SK-N-SH (cell line): Measurements from ENCODE around the gene CCDC24. TPM values are rescaled to one million over a fixed set of nuclear protein-coding genes. Genes with fewer than 3 reads are reported as not detected.

Source experiments
- CTCF ChIA-PET: fragments of 300-600, 350-600 bp; formaldehyde crosslinking; extraction: SDS; loops from one replicate; lab custom pipeline; 2021; lab: Yijun Ruan, JAX
- POLR2A ChIA-PET: fragments of 350-600 bp; sonication (Branson Sonifier 250); formaldehyde crosslinking; extraction: SDS; loops from one replicate; lab custom pipeline; 2020; ENCODE audit warnings: antibody characterized with exemption, inconsistent platforms; lab: Yijun Ruan, JAX
- DNase-seq: peaks from one replicate; pipeline ENCODE4 v3.0.0; 2012
- H2AFZ ChIP-seq: fragments of 200-600 bp; sonication (generic); 2 replicates; pipeline ENCODE4 v1.8.1; 2016; ENCODE audit warnings: antibody characterized with exemption, mild to moderate bottlenecking, low read depth
- H3F3A ChIP-seq: fragments of 200-600 bp; sonication (generic); replicated peaks from 2 replicates; pipeline ENCODE3; 2016; ENCODE audit warnings: antibody characterized with exemption, mild to moderate bottlenecking; ENCODE audit not compliant: insufficient read depth
- H3K27ac ChIP-seq, 2 experiments: fragments of 200-500 bp in 1 of 2; fragments of 200-600 bp in 1 of 2; sonication (Bioruptor generic) in 1 of 2; sonication (generic), shearing (Covaris generic) in 1 of 2; 2 replicates each; pipeline versions ENCODE4 v1.5.1 to v1.6.1; 2014 to 2016; ENCODE audit warnings: low read depth in 2 of 2, inconsistent platforms in 1 of 2, low read length in 1 of 2, mild to moderate bottlenecking in 1 of 2, mixed read lengths in 1 of 2
- H3K27me3 ChIP-seq: fragments of 200-600 bp; sonication (generic), shearing (Covaris generic); 2 replicates; pipeline ENCODE4 v1.6.1; 2016; ENCODE audit warnings: mixed run types; ENCODE audit not compliant: insufficient read depth
- H3K36me3 ChIP-seq, 2 experiments: fragments of 200-500 bp in 1 of 2; fragments of 200-600 bp in 1 of 2; sonication (Bioruptor generic) in 1 of 2; sonication (generic) in 1 of 2; replicated peaks in 1 of 2; 2 replicates each; pipeline versions ENCODE3 to v1.5.1; 2014 to 2016; ENCODE audit warnings: low read length in 1 of 2, mild to moderate bottlenecking in 1 of 2; ENCODE audit not compliant: insufficient read depth in 2 of 2, control insufficient read depth in 1 of 2
- H3K4me1 ChIP-seq, 2 experiments: fragments of 200-500 bp in 1 of 2; fragments of 200-600 bp in 1 of 2; sonication (Bioruptor generic) in 1 of 2; sonication (generic), shearing (Covaris generic) in 1 of 2; 2 replicates each; pipeline versions ENCODE4 v1.5.1 to v1.6.1; 2014 to 2016; ENCODE audit warnings: low read depth in 1 of 2, low read length in 1 of 2, mixed run types in 1 of 2; ENCODE audit not compliant: insufficient read depth in 2 of 2, control insufficient read depth in 1 of 2
- H3K4me2 ChIP-seq: fragments of 200-600 bp; sonication (generic), shearing (Covaris generic); 2 replicates; pipeline ENCODE4 v1.6.1; 2017; ENCODE audit warnings: mixed run types
- H3K4me3 ChIP-seq, 2 experiments: fragments of 200-500 bp in 1 of 2; fragments of 200-600 bp in 1 of 2; sonication (Bioruptor generic) in 1 of 2; sonication (generic), shearing (Covaris generic) in 1 of 2; 2 replicates each; pipeline versions ENCODE4 v1.5.1 to v1.8.1; 2014 to 2016; ENCODE audit warnings: low read depth in 2 of 2, inconsistent platforms in 1 of 2, low read length in 1 of 2, mild to moderate bottlenecking in 1 of 2, mixed read lengths in 1 of 2, moderate library complexity in 1 of 2
- H3K79me2 ChIP-seq: fragments of 200-600 bp; sonication (generic); 2 replicates; pipeline ENCODE4 v1.8.1; 2017; ENCODE audit warnings: mild to moderate bottlenecking; ENCODE audit not compliant: insufficient read depth
- H3K9ac ChIP-seq: fragments of 200-600 bp; sonication (generic); 2 replicates; pipeline ENCODE4 v1.6.1; 2017; ENCODE audit warnings: mixed run types
- H3K9me2 ChIP-seq: fragments of 200-600 bp; sonication (generic); 2 replicates; pipeline ENCODE4 v1.6.1; 2017; ENCODE audit warnings: mixed run types
- H3K9me3 ChIP-seq: fragments of 200-600 bp; sonication (generic); 2 replicates; pipeline ENCODE4 v1.6.1; 2017; ENCODE audit warnings: mixed run types, mild to moderate bottlenecking, moderate library complexity
- H4K20me1 ChIP-seq: fragments of 200-600 bp; sonication (generic); 2 replicates; pipeline ENCODE4 v1.6.1; 2017; ENCODE audit warnings: mild to moderate bottlenecking, mixed run types; ENCODE audit not compliant: insufficient read depth
- ELF1 ChIP-seq: IDR thresholded peaks from 2 replicates; pipeline ENCODE4 v1.4.0; 2012
- EP300 ChIP-seq, 2 experiments: IDR thresholded peaks; 2 replicates each; pipeline versions ENCODE4 v1.4.0 to v1.6.1; 2012; ENCODE audit warnings: borderline replicate concordance in 1 of 2, low read depth in 1 of 2, low read length in 1 of 2
- FOXM1 ChIP-seq: IDR thresholded peaks from 2 replicates; pipeline ENCODE4 v1.4.0; 2012; ENCODE audit warnings: low read depth, mild to moderate bottlenecking
- GABPA ChIP-seq: IDR thresholded peaks from 2 replicates; pipeline ENCODE4 v1.4.0; 2012; ENCODE audit warnings: low read depth, mild to moderate bottlenecking
- JUND ChIP-seq: IDR thresholded peaks from 2 replicates; pipeline ENCODE4 v1.4.0; 2012
- MXI1 ChIP-seq: IDR thresholded peaks from 2 replicates; pipeline ENCODE4 v1.6.1; 2012; ENCODE audit warnings: mild to moderate bottlenecking, low read depth, low read length, improper control_type of control experiment
- NFIC ChIP-seq: IDR thresholded peaks from 2 replicates; pipeline ENCODE4 v1.4.0; 2012; ENCODE audit warnings: borderline replicate concordance
- NRF1 ChIP-seq: IDR thresholded peaks from 2 replicates; pipeline ENCODE4 v1.6.1; 2012; ENCODE audit warnings: low read depth, mild to moderate bottlenecking, low read length
- RAD21 ChIP-seq: IDR thresholded peaks from 2 replicates; pipeline ENCODE4 v1.6.1; 2012; ENCODE audit warnings: mild to moderate bottlenecking, low read length
- RCOR1 ChIP-seq: fragments of 150-350 bp; IDR thresholded peaks from 2 replicates; pipeline ENCODE4 v1.6.1; 2017; ENCODE audit warnings: antibody characterized with exemption, low read length
- RFX5 ChIP-seq: IDR thresholded peaks from 2 replicates; pipeline ENCODE4 v1.6.1; 2012; ENCODE audit warnings: mild to moderate bottlenecking, improper control_type of control experiment, low read length
- SMC3 ChIP-seq: IDR thresholded peaks from 2 replicates; pipeline ENCODE4 v1.6.1; 2012; ENCODE audit warnings: low read depth, low read length, improper control_type of control experiment
- TAF1 ChIP-seq: IDR thresholded peaks from 2 replicates; pipeline ENCODE4 v1.6.1; 2012; ENCODE audit warnings: low read depth, mild to moderate bottlenecking, low read length, moderate library complexity, borderline replicate concordance
- TEAD4 ChIP-seq: IDR thresholded peaks from 2 replicates; pipeline ENCODE4 v1.4.0; 2012; ENCODE audit warnings: mild to moderate bottlenecking, borderline replicate concordance; ENCODE audit not compliant: insufficient read depth
- WGBS: methylation state at CpG from one replicate; pipeline ENCODE4 v1.1.6; 2017; ENCODE audit warnings: low lambda C conversion rate; 5-methylcytosine and 5-hydroxymethylcytosine counted together
- polyA plus RNA-seq, 3 experiments: library from polyadenylated mRNA; depleted of rRNA; stranded (reverse); fragments of >200 nt; gene quantifications; 2 replicates each; pipeline ENCODE4 v1.2.3, GENCODE V29; 2012
- TF ChIP-seq, protein P1 (sequence below): fragments of 150-350 bp; IDR thresholded peaks from 2 replicates; pipeline ENCODE4 v1.6.1; 2016; ENCODE audit warnings: mild to moderate bottlenecking, low read depth, low read length

CCDC24 gene
- polyA plus RNA-seq, 1 of the 3 experiments (the other 2 are of a cell fraction) = 7.5 TPM

DNA sequence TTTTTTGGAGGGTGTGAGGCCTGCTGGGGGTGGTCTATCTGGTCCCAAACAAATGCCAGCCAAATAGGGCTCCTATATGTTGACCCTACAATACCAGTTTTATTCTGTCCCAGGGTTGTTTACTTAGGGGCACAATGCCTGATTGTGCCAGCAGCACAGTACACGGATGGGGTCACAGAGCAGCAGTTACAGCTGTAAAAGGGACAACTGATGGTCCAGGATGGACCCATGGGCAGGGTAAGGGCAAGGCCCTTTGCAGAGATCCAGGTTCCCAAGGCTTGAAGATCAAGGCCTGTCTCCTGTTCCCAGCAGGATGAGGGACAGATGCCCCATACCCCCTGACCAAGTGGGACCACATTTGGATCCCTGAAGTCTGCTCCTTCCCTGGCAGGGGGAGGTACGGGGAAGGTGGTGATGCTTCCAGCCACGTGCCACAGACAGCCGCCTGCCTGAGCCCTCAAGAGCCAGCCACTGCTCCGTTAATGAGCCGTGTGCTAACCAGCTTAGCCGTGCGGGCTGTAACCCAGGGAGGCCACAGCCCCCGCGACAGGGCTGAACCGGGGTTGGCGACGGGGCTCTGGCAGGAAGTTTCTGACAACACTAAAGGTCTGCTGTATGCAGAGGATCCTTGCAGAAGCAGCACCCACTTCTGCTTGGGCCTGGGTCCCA lies 21.7 kb downstream of the CCDC24 start:
- Histone ChIP-seq H3K4me1 (peaks cover 3 to 6% of the 10 kb centered on the region in 2 experiments; a peak in 2 of 4 replicates), H3F3A (no peaks in the 10 kb centered on the region), H2AFZ (no peak overlapping the region), H3K36me3 (no peaks in the 10 kb centered on the region), H3K9me3 (no peaks in the 10 kb centered on the region), H3K4me2 (no peak overlapping the region), H3K79me2 (no peaks in the 10 kb centered on the region), H3K9me2 (no peaks in the 10 kb centered on the region), H3K27ac (no peak overlapping the region), H3K9ac (no peak overlapping the region), H3K4me3 (no peak overlapping the region)
- ChIA-PET POLR2A (no interaction called here), CTCF (interaction anchor here (0.6 to 25.6 kb wide), 5 partner anchors 15 to 249 kb away, joined by 3 to 598 read pairs (median 20); partner anchors contain the start of gene CCDC24)
- TF ChIP-seq TAF1 = no peak
- TF ChIP-seq RFX5 = no peak
- no peak for TF ChIP-seq RCOR1
- TF ChIP-seq, protein P1, sequence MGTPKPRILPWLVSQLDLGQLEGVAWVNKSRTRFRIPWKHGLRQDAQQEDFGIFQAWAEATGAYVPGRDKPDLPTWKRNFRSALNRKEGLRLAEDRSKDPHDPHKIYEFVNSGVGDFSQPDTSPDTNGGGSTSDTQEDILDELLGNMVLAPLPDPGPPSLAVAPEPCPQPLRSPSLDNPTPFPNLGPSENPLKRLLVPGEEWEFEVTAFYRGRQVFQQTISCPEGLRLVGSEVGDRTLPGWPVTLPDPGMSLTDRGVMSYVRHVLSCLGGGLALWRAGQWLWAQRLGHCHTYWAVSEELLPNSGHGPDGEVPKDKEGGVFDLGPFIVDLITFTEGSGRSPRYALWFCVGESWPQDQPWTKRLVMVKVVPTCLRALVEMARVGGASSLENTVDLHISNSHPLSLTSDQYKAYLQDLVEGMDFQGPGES = no peak
- no peak for TF ChIP-seq TEAD4
- TF ChIP-seq, all 33 proteins: peak for 0
- no peaks in the 10 kb centered on the region for H4K20me1 ChIP-seq
- 94% methylated on average over 10 of the region's 13 CpGs for WGBS
- H3K27me3 ChIP-seq = no peaks in the 10 kb centered on the region
- DNase-seq = no peak

DNA sequence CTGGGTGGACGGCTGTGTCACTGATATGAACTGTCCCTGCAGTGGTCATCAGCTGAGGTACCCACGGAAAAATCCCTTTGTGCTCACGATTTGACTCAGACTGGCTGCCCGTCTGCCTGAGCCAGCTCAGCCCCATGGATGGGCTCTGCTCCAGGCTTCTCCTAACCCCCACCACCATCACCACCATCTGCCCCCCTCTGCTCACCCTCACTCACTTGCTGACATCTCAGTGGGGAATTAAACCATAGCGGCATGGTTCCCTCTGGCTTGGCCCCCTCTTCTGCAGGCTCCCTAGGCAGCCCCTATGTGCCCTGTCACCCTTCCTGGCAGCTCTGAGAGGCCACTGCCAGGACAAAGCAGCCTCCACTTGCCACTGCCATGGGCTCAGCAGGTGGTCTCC lies 22.6 kb downstream of the CCDC24 start:
- no peak overlapping the region for H2AFZ ChIP-seq
- H3K36me3 ChIP-seq = no peaks in the 10 kb centered on the region
- H3K9ac ChIP-seq = no peak overlapping the region
- no peaks in the 10 kb centered on the region for H3K27me3 ChIP-seq
- ChIA-PET POLR2A (no interaction called here), CTCF (interaction anchor here (0.9 to 25.6 kb wide), 5 partner anchors 16 to 33 kb away, joined by 3 to 598 read pairs (median 8); partner anchors contain the start of genes CCDC24 and SLC6A9)
- H3K4me2 ChIP-seq = no peak overlapping the region
- TF ChIP-seq TAF1 (no peak), SMC3 (no peak), NRF1 (no peak), FOXM1 (no peak), ELF1 (no peak), RAD21 (no peak), MXI1 (no peak), EP300 (IDR thresholded peaks at IDR 0.05; ENCODE audit: borderline replicate concordance in 1 of 2, low read depth in 1 of 2, low read length in 1 of 2) (no peak), JUND (no peak), NFIC (no peak), GABPA (no peak)
- no peak overlapping the region for H3K27ac ChIP-seq
- H4K20me1 ChIP-seq = no peaks in the 10 kb centered on the region
- H3K4me1 ChIP-seq = peaks cover 3 to 6% of the 10 kb centered on the region in 2 experiments; a peak in 2 of 4 replicates
- H3F3A ChIP-seq = no peaks in the 10 kb centered on the region
- WGBS = 69% methylated on average over 5 of the region's 5 CpGs
- no peaks in the 10 kb centered on the region for H3K9me2 ChIP-seq
- H3K4me3 ChIP-seq = no peak overlapping the region
- H3K9me3 ChIP-seq = no peaks in the 10 kb centered on the region
- no peaks in the 10 kb centered on the region for H3K79me2 ChIP-seq
- DNase-seq = no peak
